CD4-positive, alpha-beta T cell treated with Interleukin-4 for 4 hours (primary cell): Measurements from ENCODE around the gene CEP63.
"Not testable (repeated sequence)": the region's sequence is repeated elsewhere in the genome, so short reads cannot be mapped to it uniquely, and the experiment has no call there.

ENCODE experiments used
- DNase-seq: peaks from one replicate; pipeline ENCODE4 v3.0.0-alpha.2; 2020

The CEP63 gene

GRCh38 chr3:134522541-134522940, 36.7 kb downstream of the CEP63 start:
- no peak for DNase-seq

DNA sequence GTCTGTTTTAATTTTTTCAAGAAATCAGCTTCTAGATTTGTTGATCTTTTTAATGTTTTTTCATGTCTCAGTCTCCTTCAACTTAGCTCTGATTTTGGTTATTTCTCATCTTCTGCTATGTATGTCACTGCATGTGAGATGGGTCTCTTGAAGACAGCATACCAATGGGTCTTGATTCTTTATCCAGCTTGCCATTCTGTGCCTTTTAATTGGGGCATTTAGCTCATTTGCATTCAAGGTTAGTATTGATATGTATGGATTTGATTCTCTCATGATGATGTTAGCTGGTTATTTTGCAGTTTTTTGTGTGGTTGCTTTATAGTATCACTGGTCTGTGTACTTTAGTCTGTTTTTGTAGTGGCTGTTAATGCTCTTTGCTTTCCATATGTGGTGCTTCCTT, 39.4 kb downstream of the CEP63 start:
- DNase-seq = no peak

DNA sequence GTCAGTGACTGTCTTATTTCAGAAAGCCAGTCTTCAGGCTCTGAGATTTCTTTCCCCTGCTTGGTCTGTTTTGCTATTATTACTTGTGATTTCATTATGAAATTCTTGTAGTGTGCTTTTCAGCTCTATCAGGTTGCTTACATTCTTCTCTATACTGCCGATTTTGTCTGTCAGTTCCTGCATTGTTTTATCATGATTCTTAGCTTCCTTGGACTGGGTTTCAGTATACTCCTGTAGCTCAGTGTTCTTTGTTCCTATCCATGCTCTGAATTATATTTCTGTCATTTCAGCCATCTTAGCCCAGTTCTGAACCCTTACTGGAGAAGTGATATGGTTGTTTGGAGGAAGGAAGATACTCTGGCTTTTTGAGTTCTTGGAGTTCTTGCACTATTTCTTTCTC, 40.5 kb downstream of the CEP63 start:
- no peak for DNase-seq

- no peak for DNase-seq
These were observed 41.2 kb downstream of the CEP63 start for GRCh38 chr3:134527037-134527436.

DNA sequence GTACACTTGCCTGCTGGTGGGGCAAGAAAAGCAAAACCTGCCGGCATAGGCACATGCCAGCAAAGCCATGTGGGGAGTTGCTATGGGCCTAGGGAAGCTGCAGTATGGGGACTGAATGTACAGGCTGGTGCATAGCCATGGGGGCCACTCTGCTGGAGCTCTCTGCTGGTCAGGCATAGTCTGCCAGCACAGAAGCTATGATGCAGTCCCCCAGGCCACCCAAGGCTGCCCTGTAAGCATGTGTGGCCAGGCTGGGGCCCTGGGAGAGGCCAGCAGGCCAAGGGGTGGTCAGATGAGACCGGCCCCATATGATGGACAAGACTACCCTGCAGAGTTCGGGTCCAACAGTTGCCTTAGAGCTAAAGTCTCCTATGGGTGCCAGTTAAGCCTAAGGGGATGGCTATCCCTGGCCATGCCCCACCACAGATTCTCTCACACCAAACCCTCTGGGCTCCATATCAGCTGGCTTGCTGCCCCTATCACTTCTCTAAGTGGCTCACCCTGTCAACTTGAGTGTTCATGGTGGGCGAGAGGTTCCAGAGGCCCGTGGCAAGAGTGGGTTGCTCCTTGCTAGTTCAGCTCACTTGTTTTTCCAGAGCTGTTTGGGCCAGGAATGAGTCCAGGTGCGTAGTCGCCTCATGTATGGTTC, 41.8 kb downstream of the CEP63 start:
- no peak for DNase-seq

- DNase-seq = no peak
These were observed 47.6 kb downstream of the CEP63 start for GRCh38 chr3:134533493-134533892.

DNA sequence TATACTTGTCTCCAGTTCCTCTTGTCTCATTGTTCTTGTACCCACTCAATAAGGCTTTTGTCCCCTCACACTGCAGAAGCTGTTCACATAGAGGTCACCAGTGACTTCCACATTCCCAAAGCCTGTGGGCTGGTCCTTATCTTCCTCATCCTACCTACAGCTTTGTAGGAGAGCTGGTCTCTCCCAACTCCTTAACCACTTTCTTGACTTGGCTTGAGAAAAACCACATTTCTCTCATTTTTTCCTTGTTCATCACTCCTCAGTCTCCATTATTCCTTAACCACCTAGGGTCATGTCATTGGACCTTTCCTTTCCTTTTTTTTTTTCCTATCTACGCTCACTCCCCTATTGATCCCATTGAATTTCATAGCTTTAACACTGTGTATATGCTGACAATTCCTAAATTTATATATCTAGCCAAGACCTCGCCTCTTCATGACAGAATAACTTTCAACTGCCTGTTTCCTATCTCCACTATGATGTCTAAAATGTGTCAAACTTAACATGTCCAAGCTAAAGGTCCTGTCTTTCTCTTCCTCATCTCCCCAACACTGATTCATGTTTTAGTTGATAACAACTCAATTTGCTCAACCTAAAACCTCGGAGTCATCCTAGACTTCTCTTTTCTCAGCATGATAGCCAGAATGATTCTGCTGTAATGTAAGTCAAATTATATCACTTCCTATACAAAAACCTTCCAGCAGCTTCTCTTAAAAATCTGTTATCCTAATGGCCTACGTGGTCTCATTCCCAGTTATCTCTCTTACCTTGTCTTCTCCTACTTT, 49.5 kb downstream of the CEP63 start:
- no peak for DNase-seq

DNA sequence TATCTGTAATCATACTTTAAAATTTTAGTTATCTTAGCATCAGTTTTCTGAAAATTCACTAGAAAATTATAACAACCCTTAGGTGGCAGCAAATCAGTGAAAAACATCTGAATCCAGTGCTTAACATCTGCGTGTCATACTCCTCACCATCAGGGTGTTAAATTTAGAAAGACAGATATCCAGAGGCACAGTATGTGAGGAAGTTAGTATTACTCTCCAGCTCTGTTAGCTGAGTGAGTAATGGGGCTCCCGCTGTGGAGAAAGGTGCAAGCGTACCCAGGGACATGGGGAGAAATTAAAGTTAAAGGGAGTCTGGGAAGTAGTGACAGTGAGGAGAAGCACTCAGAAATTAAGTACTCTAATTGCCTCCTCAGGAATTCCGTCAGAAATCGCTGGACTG, 50.9 kb downstream of the CEP63 start:
- DNase-seq = no peak

GRCh38 chr3:134542287-134542958, 56.6 kb downstream of the CEP63 start:
- no peak for DNase-seq

GRCh38 chr3:134543113-134543512, 57.3 kb downstream of the CEP63 start:
- no peak for DNase-seq

- no peak for DNase-seq
These were observed 58.5 kb downstream of the CEP63 start for GRCh38 chr3:134544316-134544715.

DNA sequence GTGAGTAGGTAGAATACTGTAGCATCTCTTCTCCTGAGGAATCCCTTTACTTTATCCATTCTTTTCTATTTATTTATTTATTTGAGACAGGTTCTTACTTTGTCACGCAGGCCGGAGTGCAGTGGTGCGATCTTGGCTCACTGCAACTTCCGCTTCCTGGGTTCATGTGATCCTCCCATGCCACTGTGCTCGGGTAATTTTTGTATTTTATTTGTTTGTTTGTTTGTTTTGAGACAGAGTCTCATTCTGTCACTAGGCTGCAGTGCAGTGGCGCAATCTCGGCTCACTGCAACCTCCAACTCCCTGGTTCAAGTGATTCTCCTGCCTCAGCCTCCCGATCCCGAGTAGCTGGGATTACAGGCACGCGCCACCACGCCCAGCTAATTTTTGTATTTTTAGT, 58.9 kb downstream of the CEP63 start:
- not testable (repeated sequence) for DNase-seq

DNA sequence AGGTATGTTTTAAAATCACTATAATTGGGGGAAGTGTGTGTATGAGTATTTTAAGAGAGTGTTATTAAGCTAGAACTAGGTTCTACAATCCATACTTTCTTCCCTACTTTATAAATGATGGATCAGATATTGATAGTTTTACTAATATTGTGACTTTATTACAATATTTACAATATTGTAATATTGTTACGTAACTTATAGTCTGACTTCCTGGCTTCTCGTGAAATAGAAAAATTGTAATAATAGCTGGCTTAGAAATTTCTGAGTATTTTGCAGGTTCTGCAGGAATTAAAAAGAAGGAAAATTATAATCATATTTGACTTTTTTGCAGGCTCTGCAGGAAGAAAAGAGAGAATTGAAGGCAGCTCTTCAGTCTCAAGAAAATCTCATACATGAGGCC, 60.0 kb downstream of the CEP63 start:
- no peak for DNase-seq

GRCh38 chr3:134552784-134553183, 66.9 kb downstream of the CEP63 start:
- no peak for DNase-seq

DNA sequence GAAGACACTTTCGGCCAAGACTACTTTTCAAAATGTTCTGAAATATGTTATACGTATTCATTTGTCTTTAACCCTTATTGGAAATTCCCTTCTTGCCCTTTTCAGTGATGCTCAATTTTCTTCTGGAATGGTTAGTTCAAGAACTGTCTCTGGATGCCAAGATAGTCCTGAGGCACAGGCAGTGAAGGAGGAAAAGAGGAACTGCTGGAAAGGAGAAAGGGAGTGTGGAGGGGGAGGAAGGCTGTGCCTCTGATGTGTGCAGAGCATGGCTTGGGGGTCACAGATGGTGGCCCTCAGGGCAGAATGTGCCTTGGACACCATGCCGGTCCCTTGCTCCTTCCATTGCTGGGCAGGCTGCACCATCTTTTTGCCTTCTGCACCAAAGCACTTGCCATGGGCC, 73.7 kb downstream of the CEP63 start:
- DNase-seq = no peak

GRCh38 chr3:134562055-134562454, 76.2 kb downstream of the CEP63 start:
- no peak for DNase-seq

GRCh38 chr3:134563601-134564000, 77.7 kb downstream of the CEP63 start:
- DNase-seq = no peak

DNA sequence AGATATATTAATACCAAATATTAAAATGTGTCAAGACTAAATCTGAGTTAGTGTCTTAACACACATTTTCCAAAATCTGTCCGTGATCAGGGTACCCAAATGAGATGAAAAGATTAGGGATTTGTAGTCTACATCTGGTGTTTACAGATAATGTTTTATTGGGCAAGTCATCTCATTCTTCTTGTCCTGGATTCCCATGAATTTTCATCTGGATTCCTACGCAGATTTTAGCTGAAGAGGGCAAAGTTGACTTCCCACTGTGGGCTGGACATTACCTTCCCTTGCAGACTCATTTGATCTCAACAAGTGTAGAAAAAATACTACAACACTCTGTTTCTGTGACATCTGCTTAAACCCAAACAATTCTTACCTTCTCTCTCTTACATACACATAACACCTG, 79.1 kb downstream of the CEP63 start:
- no peak for DNase-seq

DNA sequence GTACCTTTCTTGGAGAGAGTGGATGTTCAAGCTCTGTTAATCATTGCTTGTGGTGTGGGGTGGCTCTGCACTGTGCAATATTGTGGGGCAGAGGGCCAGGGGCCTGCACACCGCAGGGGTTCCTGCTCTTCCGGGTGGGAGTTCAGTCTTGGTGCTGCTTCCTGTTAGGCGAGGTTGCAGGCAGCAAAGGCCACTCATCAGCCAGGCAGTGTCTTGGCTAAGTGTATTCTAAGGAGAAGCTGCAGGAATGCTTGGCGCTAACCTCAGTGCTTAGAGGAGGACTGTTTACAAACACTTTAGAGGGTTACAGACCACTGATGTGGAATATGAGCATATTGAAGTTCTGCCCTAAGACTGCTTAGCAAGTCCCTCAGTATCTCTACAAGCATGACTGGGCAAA, 81.7 kb downstream of the CEP63 start:
- no peak for DNase-seq

DNA sequence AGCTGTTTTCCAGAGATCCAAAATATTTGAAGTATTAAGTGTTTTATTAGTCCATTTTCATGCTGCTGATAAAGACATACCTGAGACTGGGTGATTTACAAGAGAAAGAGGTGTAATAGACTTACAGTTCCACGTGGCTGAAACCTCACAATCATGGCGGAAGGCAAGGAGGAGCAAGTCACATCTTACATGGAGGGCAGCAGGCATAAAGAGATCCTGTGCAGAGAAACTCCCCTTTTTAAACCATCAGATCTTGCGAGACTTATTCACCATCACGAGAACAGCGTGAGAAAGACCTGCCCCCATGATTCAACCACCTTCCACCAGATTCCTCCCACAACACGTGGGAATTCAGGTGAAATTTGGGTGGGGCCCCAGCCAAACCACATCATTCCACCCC, 82.9 kb downstream of the CEP63 start:
- no peak for DNase-seq

DNA sequence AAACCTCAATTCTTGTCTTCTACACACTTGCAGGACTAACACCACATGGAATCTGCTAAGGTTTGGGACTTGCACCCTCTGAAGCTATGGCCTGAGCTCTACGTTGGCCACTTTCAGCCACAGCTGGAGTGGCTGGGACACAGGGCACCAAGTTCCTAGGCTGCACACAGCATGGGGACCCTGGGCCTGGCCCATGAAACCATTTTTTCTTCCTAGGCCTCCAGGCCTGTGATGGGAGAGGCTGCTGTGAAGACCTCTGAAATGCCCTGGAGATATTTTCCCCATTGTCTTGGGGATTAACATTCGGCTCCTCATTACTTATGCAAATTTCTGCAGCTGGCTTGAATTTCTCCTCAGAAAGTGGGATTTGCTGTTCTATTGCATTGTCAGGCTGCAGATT, 84.0 kb downstream of the CEP63 start:
- not testable (repeated sequence) for DNase-seq

DNA sequence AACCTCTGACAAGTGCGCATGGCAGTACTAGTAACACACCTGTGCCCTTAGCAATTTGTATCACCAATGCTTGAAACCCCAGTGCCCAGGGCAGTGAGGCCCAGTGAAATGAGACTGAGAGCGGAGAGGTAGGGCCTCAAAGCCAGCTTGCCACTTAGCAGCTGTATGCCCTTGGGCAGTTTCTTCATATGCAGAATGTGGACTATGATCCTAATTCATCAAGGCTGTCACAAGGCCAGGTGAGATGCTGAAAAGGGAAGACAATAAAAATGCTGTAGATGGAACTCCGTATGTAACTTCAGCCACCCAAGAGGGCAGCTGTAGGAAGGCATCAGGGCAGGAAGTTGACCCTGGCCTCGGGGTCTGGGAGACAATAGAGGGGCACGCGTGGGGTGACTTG, 90.6 kb downstream of the CEP63 start:
- no peak for DNase-seq

- no peak for DNase-seq
These were observed 91.0 kb downstream of the CEP63 start for GRCh38 chr3:134576831-134577230.

GRCh38 chr3:134579141-134579665, 93.3 kb downstream of the CEP63 start:
- no peak for DNase-seq
